ENCODE measurements around the gene CREB3L2.

- TF ChIP-seq MXI1 (IDR thresholded peaks at IDR 0.05; ENCODE audit: borderline replicate concordance, low read depth, low read length) (no peak), CTCF (conservative IDR thresholded peaks at IDR 0.05; ENCODE audit: low read depth, low read length) (no peak), ELK1 (IDR thresholded peaks at IDR 0.05; ENCODE audit: borderline replicate concordance, low read depth, low read length) (no peak)
These were observed 16.1 kb upstream of the CREB3L2 start for GRCh38 chr7:138017992-138018391.
